HT1080 (cell line): ENCODE results near the gene ACTG1. TPM values are rescaled to one million over a fixed set of nuclear protein-coding genes. Genes with fewer than 3 reads are reported as not detected.

ENCODE experiments used
- DNase-seq: peaks from one replicate; pipeline ENCODE4 v3.0.0-alpha.2; 2015; ENCODE audit warnings: low read depth
- polyA plus RNA-seq, 2 experiments: library from polyadenylated mRNA; depleted of rRNA; stranded (reverse); fragments of >200 nt; gene quantifications; 2 replicates each; pipeline ENCODE4 v1.2.3, GENCODE V29; 2015
- total RNA-seq: library from RNA; depleted of rRNA; stranded (reverse); fragments of >200 nt; shearing (Covaris generic); gene quantifications from 2 replicates; pipeline ENCODE4 v1.2.3, GENCODE V29; 2014; rRNA removed

ACTG1 gene
- total RNA-seq, result 4,314 and 7,335 TPM in 2 replicates
- 7,415 and 8,369 TPM in 2 replicates for polyA plus RNA-seq (2015; cell fraction: cytosol; rRNA removed)
- polyA plus RNA-seq (2015; cell fraction: nucleus; rRNA removed), result 6,090 and 6,682 TPM in 2 replicates

- peak; percentile 90 for DNase-seq
These were observed at the start of gene ACTG1 for GRCh38 chr17:81512562-81513371. Gene ACTG1, minus strand, starts transcription at chr17:81512799. Its CDS starts 445 bp downstream, at chr17:81512354.

- peak; percentile 80 for DNase-seq
These were observed 48.9 kb upstream of the ACTG1 start for GRCh38 chr17:81561494-81561885.

GRCh38 chr17:81558941-81559806 lies 46.6 kb upstream of the ACTG1 start:
- DNase-seq, result no peak

DNA sequence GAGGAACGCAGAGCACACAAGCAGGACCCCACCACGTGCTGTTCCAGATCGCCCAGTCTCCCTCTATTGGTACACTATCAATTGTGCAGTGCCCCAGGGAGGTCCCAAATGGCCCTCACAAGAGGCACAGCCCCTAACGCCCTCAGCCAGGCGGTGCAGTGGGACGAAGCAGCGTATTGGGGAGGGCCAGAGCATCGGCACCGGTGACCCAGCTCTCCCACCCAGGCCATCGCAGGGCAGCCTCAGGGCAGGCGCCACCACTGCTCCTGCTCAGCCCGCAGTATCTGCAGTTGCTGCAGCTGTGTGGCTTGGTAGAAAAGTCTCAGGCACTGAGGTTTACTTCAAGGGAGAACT lies 45.5 kb upstream of the ACTG1 start:
- DNase-seq, result no peak

GRCh38 chr17:81557276-81558114 lies 44.9 kb upstream of the ACTG1 start:
- no peak for DNase-seq

DNA sequence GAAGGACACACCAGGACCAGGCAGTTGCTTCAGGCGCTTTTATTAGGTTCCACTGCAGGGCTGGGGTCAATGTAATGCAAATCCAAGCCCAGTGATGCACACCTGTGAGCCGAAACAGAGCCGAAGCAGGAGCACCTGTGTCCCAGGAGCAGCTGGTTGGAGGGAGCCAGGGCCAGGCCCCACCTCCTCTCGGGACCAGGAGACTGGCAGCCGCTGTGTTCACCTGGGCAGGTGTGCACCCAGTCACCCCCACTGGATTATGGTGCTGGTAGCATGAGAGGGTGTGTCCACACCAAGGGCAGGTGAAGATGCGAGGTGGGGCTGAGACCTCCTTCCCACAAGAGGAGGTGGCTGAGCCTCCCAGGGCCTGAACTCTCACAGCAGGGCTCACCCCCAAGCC lies 44.3 kb upstream of the ACTG1 start:
- DNase-seq, result no peak

DNA sequence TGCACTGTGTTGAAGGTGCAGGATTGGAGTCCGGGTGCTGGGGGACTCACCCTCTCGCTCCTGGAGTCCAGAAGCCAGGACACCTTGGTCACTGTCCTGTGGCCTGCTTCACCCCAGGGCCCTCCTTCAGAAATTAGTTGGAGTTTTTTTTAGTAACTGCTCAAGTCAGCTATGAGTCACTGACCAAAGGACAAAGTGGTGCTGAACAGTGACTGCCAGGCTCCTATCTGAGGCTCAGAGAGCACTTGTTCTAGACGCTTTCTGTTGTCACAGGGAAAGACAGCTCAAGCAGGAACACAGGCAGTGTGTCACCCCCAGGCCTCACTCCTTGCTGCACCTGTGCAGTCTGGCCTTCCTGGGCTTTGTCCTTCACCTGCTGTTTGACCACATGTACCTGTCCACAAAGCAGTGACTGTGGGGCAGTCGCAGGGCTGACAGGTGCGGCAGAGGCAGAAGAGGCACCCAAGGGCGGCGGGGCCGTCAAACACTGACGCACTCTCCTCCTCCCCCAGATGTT lies 43.6 kb upstream of the ACTG1 start:
- peak; percentile 56 for DNase-seq

GRCh38 chr17:81553616-81554181 lies 41.1 kb upstream of the ACTG1 start:
- peak; percentile 96 for DNase-seq

DNA sequence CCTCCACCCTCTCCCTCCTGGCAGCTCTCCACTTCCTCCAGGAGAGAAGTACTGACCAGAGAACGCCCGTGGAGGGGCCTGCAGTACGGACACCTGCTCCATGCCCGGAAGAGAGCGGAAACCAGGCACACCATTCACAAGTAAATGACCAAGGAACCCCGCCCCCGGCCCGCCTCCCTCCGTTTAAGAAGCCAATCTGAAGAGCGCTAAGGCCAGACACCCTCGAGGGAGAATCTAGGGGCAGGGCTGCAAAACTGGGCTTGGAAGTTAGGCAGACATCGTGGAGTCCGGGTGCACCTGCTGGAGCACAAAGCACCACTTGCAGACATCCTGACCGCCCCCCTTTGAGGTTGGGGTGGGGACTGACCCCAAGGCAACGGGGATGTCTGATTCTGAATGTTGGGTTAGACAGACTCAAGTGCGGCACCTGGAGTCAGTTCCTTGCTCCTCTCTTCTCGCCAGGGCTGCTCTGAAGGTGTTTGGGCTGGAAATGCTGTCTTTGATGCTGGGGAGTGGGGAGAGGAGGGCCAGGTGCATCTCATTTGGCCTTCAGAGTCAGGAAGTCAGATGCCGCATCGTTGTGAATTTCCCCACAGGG lies 40.5 kb upstream of the ACTG1 start:
- DNase-seq, result peak; percentile 87

GRCh38 chr17:81552244-81553017 lies 39.8 kb upstream of the ACTG1 start, which contains the start of gene FAAP100:
Gene FAAP100, minus strand, starts transcription at chr17:81552353. Its CDS starts 23 bp downstream, at chr17:81552330.
- DNase-seq, result peak; percentile 76

DNA sequence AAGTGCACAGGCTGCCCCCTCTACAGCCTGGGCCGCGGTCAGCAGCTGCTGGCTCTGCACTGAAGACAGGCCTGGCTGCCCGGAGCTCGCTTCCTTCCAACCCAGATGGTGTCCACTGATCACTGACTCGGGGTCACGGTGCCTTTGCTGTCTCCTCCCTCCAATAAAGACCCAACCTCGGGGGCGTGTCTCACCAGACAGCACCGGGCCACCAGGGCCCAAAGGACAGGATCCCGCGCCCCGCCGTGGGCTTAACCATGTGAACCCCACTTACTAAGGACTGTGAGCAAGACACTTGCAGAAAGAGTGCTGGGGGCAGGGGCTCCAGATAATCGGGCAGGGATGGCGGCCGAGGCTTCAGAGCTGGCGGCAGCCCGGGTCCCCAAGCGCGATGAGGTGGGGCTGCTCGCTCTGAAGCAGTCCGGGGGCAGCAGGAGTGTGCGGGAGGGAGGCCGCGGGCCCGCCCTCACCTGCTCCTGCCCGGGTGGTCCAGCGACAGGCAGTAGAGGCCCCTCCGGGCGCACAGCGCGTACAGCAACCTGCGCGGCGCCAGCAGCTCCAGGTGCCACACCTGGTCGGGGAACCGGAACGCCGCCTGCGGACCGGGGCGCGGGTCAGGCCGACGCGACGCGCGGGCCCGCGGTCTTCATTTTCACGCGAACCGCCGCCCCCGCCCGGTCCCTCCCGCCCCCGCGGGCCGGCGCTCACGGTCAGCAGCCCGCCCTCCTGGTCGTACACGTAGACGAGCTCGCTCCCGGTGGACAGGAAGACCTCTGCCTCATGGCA lies 39.1 kb upstream of the ACTG1 start:
- no peak for DNase-seq

DNA sequence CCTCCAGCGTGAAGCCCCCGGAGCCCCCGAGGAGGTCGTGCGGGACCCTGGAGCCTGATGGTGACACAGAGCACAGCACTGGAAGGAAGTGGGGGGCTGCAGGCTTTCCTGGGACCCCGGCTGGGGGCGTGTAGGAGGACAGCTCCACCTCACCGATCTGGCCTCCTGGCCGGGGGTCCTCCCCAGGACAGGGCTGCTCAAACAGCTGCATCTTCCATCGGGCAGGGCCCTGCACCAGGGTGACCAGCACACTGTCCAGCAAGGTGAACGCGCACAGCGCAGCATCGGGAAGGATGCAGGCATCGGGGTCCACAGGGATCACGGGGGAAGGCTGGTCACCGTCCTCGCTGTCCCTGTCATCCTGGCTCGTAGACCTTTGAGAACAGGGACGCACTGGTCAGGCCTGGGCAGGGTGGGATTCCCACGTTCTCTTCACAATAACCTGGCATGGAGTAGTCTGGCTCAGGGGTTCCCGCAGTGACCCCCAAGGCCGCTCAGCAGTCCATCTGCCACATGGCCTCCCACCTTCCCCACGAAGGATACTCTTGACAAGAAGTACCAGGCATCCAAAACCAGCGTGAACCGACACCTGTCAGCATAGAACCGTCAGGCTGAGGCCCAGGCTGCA lies 38.3 kb upstream of the ACTG1 start:
- DNase-seq, result no peak

GRCh38 chr17:81550285-81550684 lies 37.7 kb upstream of the ACTG1 start:
- no peak for DNase-seq

GRCh38 chr17:81549826-81550225 lies 37.2 kb upstream of the ACTG1 start:
- DNase-seq, result no peak

DNA sequence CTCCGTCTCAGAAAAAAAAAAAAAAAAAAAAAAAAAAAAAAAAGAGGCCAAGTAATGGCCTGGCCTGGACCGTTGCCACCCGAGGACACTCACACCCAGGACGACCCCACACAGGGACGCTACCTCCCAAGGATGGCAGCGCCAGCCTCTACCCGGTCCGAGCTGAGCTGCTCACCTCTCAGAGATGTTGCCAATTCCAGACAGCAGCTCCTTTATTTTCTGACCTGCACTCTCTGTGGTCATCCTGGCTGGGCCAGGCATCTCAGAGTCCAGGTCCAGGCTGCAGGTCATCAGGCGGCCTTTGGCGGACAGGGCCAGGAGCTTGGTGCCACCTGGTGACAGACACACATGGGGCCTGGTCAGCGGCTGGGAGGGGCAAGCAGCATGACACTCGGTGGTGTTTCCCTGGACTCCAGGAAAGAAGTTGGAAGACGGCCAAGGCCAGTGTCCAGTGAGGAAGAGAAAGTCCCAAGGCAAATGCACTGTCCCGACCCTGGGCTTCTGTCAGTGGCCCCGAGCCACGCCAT lies 36.5 kb upstream of the ACTG1 start:
- DNase-seq, result no peak

- DNase-seq, result no peak
These were observed 35.0 kb upstream of the ACTG1 start for GRCh38 chr17:81547614-81547982.

GRCh38 chr17:81546906-81547613 lies 34.5 kb upstream of the ACTG1 start:
- DNase-seq, result no peak
